Caki2 (cell line): ENCODE results near the gene PKIG. TPM values are rescaled to one million over a fixed set of nuclear protein-coding genes. Genes with fewer than 3 reads are reported as not detected.
"Not testable (repeated sequence)": the region's sequence is repeated elsewhere in the genome, so short reads cannot be mapped to it uniquely, and the experiment has no call there.

Source experiments
- DNase-seq: peaks from one replicate; pipeline ENCODE4 v3.0.0-alpha.2; 2015; ENCODE audit warnings: low read depth
- in situ Hi-C: cut with HindIII; loops from 2 replicates; pipeline ENCODE4 v1.10.0; 2016; ENCODE audit warnings: low sequenced_read_pairs, low pct_unique_long_range_greater_than_20kb, mixed read lengths
- total RNA-seq: library from RNA; depleted of rRNA; stranded (reverse); fragments of >200 nt; shearing (Covaris generic); gene quantifications from 2 replicates; pipeline ENCODE4 v1.2.3, GENCODE V29; 2014; ENCODE audit warnings: low replicate concordance

PKIG gene
- total RNA-seq, 1 experiment from 2014 or later = 58.1 TPM

- in situ Hi-C loops, DNase-seq: not testable (repeated sequence)
Measured at GRCh38 chr20:44588321-44588720, 5.9 kb downstream of the PKIG start.

- DNase-seq = no peak
- in situ Hi-C loops = no loop called here
Measured at GRCh38 chr20:44589537-44589936, 7.2 kb downstream of the PKIG start.

- in situ Hi-C loops = no loop called here
- no peak for DNase-seq
Measured at GRCh38 chr20:44590980-44591778, 8.8 kb downstream of the PKIG start.

GRCh38 chr20:44592366-44592765, 10.0 kb downstream of the PKIG start:
- no peak for DNase-seq
- in situ Hi-C loops = no loop called here

GRCh38 chr20:44593751-44594150, 11.4 kb downstream of the PKIG start:
- in situ Hi-C loops = no loop called here
- DNase-seq = no peak

- peak; percentile 42 for DNase-seq
- in situ Hi-C loops = no loop called here
Measured at GRCh38 chr20:44594730-44595129, 12.4 kb downstream of the PKIG start.

- no peak for DNase-seq
Measured at GRCh38 chr20:44596010-44596409, 13.6 kb downstream of the PKIG start.

GRCh38 chr20:44596876-44597275, 14.5 kb downstream of the PKIG start:
- in situ Hi-C loops = no loop called here
- no peak for DNase-seq

More at GRCh38 chr20:44596010-44596409, 13.6 kb downstream of the PKIG start:
- in situ Hi-C loops = no loop called here

- no peak for DNase-seq
- in situ Hi-C loops = no loop called here
Measured at GRCh38 chr20:44597516-44597915, 15.1 kb downstream of the PKIG start.

- in situ Hi-C loops = no loop called here
- no peak for DNase-seq
Measured at GRCh38 chr20:44597930-44598329, 15.6 kb downstream of the PKIG start.

GRCh38 chr20:44598423-44599305, 16.3 kb downstream of the PKIG start:
- DNase-seq = no peak

GRCh38 chr20:44599715-44600114, 17.3 kb downstream of the PKIG start:
- no peak for DNase-seq
- in situ Hi-C loops = no loop called here

More at GRCh38 chr20:44598423-44599305, 16.3 kb downstream of the PKIG start:
- in situ Hi-C loops = no loop called here

- in situ Hi-C loops = no loop called here
- DNase-seq = no peak
Measured at GRCh38 chr20:44600301-44600700, 17.9 kb downstream of the PKIG start.

- in situ Hi-C loops = no loop called here
Measured at GRCh38 chr20:44600758-44601201, 18.4 kb downstream of the PKIG start.

GRCh38 chr20:44601236-44601671, 18.9 kb downstream of the PKIG start:
- no peak for DNase-seq
- in situ Hi-C loops = no loop called here

More at GRCh38 chr20:44600758-44601201, 18.4 kb downstream of the PKIG start:
- no peak for DNase-seq

GRCh38 chr20:44601801-44602204, 19.4 kb downstream of the PKIG start:
- in situ Hi-C loops = no loop called here
- no peak for DNase-seq

- no peak for DNase-seq
- in situ Hi-C loops = no loop called here
Measured at GRCh38 chr20:44603327-44603726, 20.9 kb downstream of the PKIG start.

GRCh38 chr20:44606725-44607441, 24.5 kb downstream of the PKIG start:
- no peak for DNase-seq
- in situ Hi-C loops = no loop called here
